ENCODE measurements around the gene AUTS2.

The AUTS2 gene

GRCh38 chr7:70570961-70571360 lies 972.7 kb downstream of the AUTS2 start:
- DNase-seq (ENCODE audit: low spot score): no peak
- no peak for TF ChIP-seq CTCF (IDR thresholded peaks at IDR 0.05; ENCODE audit: extremely low read depth, missing control alignments)

- no peak for DNase-seq (ENCODE audit: low spot score)
- no peak for TF ChIP-seq CTCF (IDR thresholded peaks at IDR 0.05; ENCODE audit: extremely low read depth, missing control alignments)
These were observed 973.2 kb downstream of the AUTS2 start for GRCh38 chr7:70571403-70571934.

GRCh38 chr7:70571961-70572360 lies 973.7 kb downstream of the AUTS2 start:
- no peak for DNase-seq (ENCODE audit: low spot score)
- TF ChIP-seq CTCF (IDR thresholded peaks at IDR 0.05; ENCODE audit: extremely low read depth, missing control alignments): no peak

GRCh38 chr7:70572571-70572970 lies 974.3 kb downstream of the AUTS2 start:
- DNase-seq (ENCODE audit: low spot score): no peak
- TF ChIP-seq CTCF (IDR thresholded peaks at IDR 0.05; ENCODE audit: extremely low read depth, missing control alignments): no peak

- TF ChIP-seq CTCF (IDR thresholded peaks at IDR 0.05; ENCODE audit: extremely low read depth, missing control alignments): no peak
These were observed 974.9 kb downstream of the AUTS2 start for GRCh38 chr7:70573071-70573661.

GRCh38 chr7:70573696-70574095 lies 975.4 kb downstream of the AUTS2 start:
- DNase-seq (ENCODE audit: low spot score): no peak
- TF ChIP-seq CTCF (IDR thresholded peaks at IDR 0.05; ENCODE audit: extremely low read depth, missing control alignments): no peak

More at GRCh38 chr7:70573071-70573661, 974.9 kb downstream of the AUTS2 start:
- no peak for DNase-seq (ENCODE audit: low spot score)

GRCh38 chr7:70574314-70574834 lies 976.1 kb downstream of the AUTS2 start:
- DNase-seq (ENCODE audit: low spot score): no peak
- no peak for TF ChIP-seq CTCF (IDR thresholded peaks at IDR 0.05; ENCODE audit: extremely low read depth, missing control alignments)
